Anterior cingulate cortex (tissue), 58 donors: ENCODE measurements around the gene FCRLB.
"Not testable (repeated sequence)": the region's sequence is repeated elsewhere in the genome, so short reads cannot be mapped to it uniquely, and the experiment has no call there.

Source experiments
- DNase-seq, 58 donors: peaks; one replicate each; lab custom pipeline; 2025; lab: John Stamatoyannopoulos, UW

The FCRLB gene

GRCh38 chr1:161720956-161721737 lies at the start of gene FCRLB:
TSS of gene FCRLB (plus strand) at chr1:161721544. CDS start at chr1:161722673, 1,129 bp downstream.
- DNase-seq, result no peak

- not testable (repeated sequence) for DNase-seq
These were observed 47.9 kb upstream of the FCRLB start for GRCh38 chr1:161673437-161673836.

- DNase-seq, result not testable (repeated sequence)
These were observed 46.9 kb upstream of the FCRLB start for GRCh38 chr1:161674447-161674846.

- not testable (repeated sequence) for DNase-seq
These were observed 46.4 kb upstream of the FCRLB start for GRCh38 chr1:161674908-161675307.

GRCh38 chr1:161676441-161676840 lies 44.9 kb upstream of the FCRLB start:
- DNase-seq, result no peak

GRCh38 chr1:161676958-161677689 lies 44.2 kb upstream of the FCRLB start:
- no peak for DNase-seq

GRCh38 chr1:161678500-161678899 lies 42.8 kb upstream of the FCRLB start:
- DNase-seq, result no peak

GRCh38 chr1:161681879-161682278 lies 39.5 kb upstream of the FCRLB start:
- no peak for DNase-seq

GRCh38 chr1:161688946-161689345 lies 32.4 kb upstream of the FCRLB start:
- no peak for DNase-seq

- no peak for DNase-seq
These were observed 29.5 kb upstream of the FCRLB start for GRCh38 chr1:161691846-161692245.

- DNase-seq, result not testable (repeated sequence)
These were observed 28.2 kb upstream of the FCRLB start for GRCh38 chr1:161693020-161693712.

GRCh38 chr1:161698302-161698701 lies 23.0 kb upstream of the FCRLB start:
- not testable (repeated sequence) for DNase-seq

GRCh38 chr1:161702250-161702649 lies 19.1 kb upstream of the FCRLB start:
- no peak for DNase-seq

- DNase-seq, result no peak
These were observed 15.8 kb upstream of the FCRLB start for GRCh38 chr1:161705537-161705936.

- DNase-seq, result no peak
These were observed 15.2 kb upstream of the FCRLB start for GRCh38 chr1:161706113-161706481.

- DNase-seq, result peak in 11 of 58 donors; percentile 1 to 39 (median 8)
These were observed 14.6 kb upstream of the FCRLB start, which contains the start of gene FCRLA for GRCh38 chr1:161706482-161707347. TSS of gene FCRLA (plus strand) at chr1:161707229. CDS start at chr1:161707265, 36 bp downstream.

- no peak for DNase-seq
These were observed 13.8 kb upstream of the FCRLB start for GRCh38 chr1:161707503-161707902.

GRCh38 chr1:161709373-161709772 lies 12.0 kb upstream of the FCRLB start:
- no peak for DNase-seq

GRCh38 chr1:161710560-161710959 lies 10.8 kb upstream of the FCRLB start:
- DNase-seq, result no peak
